GM04504 (cell line): ENCODE measurements around the gene OR51V1.
"Not testable (repeated sequence)": the region's sequence is repeated elsewhere in the genome, so short reads cannot be mapped to it uniquely, and the experiment has no call there.

Experiments
- DNase-seq: peaks from one replicate; pipeline ENCODE4 v3.0.0-alpha.2; 2012; ENCODE audit warnings: low read depth

The OR51V1 gene

DNA sequence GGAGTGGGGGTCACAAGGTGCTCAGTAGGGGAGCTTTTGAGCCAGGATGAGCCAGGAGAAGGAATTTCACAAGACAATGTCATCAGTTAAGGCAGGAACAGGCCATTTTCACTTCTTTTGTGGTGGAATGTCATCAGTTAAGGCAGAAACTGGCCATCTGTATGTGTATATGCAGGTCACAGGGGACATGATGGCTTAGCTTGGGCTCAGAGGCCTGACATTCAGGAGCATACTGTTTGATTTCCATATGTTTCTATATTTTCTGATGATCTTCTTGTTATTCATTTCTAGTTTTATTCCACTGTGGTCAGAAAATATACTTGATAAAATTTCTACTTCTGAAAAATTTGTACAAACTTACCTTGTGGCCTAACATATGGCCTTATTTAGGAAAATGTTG is 34.6 kb downstream of the OR51V1 start:
- not testable (repeated sequence) for DNase-seq

- not testable (repeated sequence) for DNase-seq
Observed at GRCh38 chr11:5164807-5165206, 35.7 kb downstream of the OR51V1 start.

DNA sequence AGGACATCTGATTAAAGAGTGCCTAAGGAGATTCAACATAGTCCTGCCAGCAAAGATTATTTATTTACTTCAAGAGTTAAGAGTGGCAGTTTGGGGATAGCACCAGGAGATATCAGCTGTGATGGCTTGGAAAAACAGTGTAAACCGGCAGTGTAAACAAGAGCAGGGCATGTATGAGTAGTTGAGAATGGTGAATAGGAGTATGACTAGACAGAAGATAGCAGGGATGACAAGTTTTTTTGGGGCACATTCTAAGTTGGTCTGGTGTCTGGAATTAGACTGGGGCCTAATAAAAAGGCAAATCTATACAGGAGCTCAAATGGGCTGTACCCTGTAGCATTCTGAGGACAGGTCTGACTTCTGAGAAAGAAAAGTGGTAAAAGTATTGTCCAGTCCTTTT is 39.4 kb downstream of the OR51V1 start:
- not testable (repeated sequence) for DNase-seq

DNA sequence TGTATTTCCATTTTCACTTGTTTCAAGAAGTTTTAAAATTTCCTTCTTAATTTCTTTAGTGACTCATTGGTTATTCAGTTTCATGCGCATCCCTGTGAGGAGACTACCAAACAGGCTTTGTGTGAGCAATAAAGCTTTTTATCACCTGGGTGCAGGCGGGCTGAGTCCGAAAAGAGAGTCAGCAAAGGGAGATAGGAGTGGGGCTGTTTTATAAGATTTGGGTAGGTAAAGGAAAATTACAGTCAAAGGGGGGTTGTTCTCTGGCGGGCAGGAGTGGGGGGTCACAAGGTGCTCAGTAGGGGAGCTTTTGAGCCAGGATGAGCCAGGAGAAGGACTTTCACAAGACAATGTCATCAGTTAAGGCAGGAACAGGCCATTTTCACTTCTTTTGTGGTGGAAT is 40.3 kb downstream of the OR51V1 start:
- DNase-seq: not testable (repeated sequence)

DNA sequence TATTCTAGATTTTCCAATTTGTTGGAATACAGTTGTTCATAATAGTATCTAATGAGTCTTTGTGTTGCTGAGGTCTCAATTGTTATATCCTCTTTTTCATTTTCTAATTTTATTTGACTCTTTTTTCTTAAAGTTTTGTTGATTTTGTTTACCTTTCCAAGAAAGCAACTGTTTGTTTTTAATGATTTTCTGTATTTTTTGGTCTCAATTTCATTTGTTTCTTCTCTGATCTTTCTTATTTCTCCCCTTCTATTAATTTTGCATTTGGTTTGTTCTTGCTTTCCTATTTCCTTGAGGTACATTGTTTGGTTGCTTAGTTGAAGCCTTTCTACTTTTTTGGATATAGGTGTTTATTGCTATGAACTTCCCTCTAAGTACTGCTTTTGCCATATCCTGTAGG is 40.7 kb downstream of the OR51V1 start:
- no peak for DNase-seq

- no peak for DNase-seq
Observed at GRCh38 chr11:5154657-5155056, 45.8 kb downstream of the OR51V1 start, which contains the start of gene OR52A1. OR52A1 (minus strand) TSS chr11:5154757; CDS start chr11:5152369, 2,388 bp downstream.

DNA sequence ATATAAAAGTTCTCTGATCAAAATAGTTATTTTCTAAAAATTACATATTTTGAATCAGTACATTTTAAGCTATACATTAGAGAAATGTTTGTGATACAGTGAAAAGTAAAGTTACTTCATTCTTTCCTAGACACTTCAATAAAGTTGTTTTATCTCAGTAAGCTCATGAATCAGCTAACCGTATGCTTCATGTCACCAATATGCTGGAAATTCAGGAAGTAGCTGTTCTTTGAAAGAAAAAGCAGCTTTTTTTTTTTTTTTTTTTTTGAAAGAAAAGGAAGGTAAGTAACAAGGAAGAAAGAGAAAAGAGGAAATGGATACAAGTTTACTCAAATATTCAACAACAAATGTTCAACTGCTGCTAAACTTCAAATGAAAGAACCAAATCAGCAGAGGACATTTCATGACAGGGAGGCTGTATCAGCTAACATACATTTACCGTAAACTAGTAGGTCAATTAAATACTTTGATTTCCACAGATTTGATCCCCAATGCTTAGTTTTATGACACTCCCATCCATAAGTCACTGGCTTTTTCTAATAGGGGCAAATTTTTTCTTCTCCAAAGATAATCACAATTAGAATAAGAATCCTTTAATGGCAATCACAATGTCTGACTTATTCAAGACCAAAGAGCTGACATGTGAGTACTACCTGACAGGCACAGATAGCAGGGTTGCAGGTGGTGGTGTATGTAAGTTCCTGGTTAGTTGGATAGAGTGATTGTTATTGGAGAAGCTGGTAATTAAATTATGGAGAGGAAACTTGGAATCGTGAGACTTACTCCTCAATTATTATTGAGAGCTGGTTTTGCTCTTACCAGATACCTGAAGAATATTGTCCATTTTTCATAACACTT is 46.7 kb downstream of the OR51V1 start:
- DNase-seq: no peak

DNA sequence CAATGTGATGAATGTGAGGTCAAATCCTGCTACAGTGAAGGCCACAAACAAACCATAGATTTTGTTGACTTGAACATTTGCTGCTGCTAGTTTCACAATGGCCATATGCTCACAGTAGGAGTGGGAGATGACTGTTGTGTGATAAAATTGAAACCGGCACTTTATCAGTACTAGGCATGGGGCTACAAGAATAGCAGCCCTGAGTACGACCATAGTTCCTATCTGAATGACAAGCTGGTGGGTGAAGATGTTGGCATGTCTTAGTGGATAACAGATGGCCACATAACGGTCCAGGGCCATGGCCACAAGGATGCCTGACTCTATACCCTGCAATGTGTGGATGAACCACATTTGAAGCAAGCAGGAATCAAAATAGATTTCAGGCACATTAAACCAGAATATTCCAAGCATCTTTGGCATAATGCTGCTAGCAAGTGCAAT is 48.7 kb downstream of the OR51V1 start:
- DNase-seq: no peak
